HepG2 (cell line): ENCODE results near the gene INO80B. TPM values are rescaled to one million over a fixed set of nuclear protein-coding genes. Genes with fewer than 3 reads are reported as not detected.

ENCODE experiments used
- BATF2 ChIP-seq: sonication (generic); formaldehyde crosslinking; IDR thresholded peaks from 2 replicates; pipeline ENCODE4 v1.8.0; 2022; ENCODE audit warnings: mild to moderate bottlenecking, missing genetic modification reagents, moderate library complexity
- BRF2 ChIP-seq: sonication (generic); formaldehyde crosslinking; IDR thresholded peaks from 2 replicates; pipeline ENCODE4 v1.8.1; 2022; ENCODE audit warnings: mild to moderate bottlenecking, missing genetic modification reagents
- DMAP1 ChIP-seq: IDR thresholded peaks from 2 replicates; pipeline ENCODE4 v1.6.1; 2016
- ETS1 ChIP-seq: sonication (generic); formaldehyde crosslinking; IDR thresholded peaks from 2 replicates; pipeline ENCODE4 v1.4.0; 2020; ENCODE audit warnings: missing genetic modification reagents
- GLI4 ChIP-seq: sonication (generic); formaldehyde crosslinking; IDR thresholded peaks from 2 replicates; pipeline ENCODE4 v1.5.1; 2020; ENCODE audit warnings: missing genetic modification reagents, mild to moderate bottlenecking, moderate library complexity, borderline replicate concordance
- HMG20A ChIP-seq: IDR thresholded peaks from 2 replicates; pipeline ENCODE4 v1.6.1; 2016; ENCODE audit warnings: borderline replicate concordance
- HNF4A ChIP-seq: sonication (generic); formaldehyde crosslinking; IDR thresholded peaks from 2 replicates; pipeline ENCODE4 v1.4.0; 2020; ENCODE audit warnings: missing genetic modification reagents
- HOXA7 ChIP-seq: sonication (generic); formaldehyde crosslinking; IDR thresholded peaks from 2 replicates; pipeline ENCODE4 v1.8.1; 2022; ENCODE audit warnings: mild to moderate bottlenecking, missing genetic modification reagents, moderate library complexity
- KMT2B ChIP-seq: IDR thresholded peaks from 2 replicates; pipeline ENCODE4 v1.6.1; 2016; ENCODE audit warnings: missing genetic modification reagents, missing compliant biosample characterization
- MAFF ChIP-seq: IDR thresholded peaks from 2 replicates; pipeline ENCODE4 v1.6.1; 2011; ENCODE audit warnings: low read depth, low read length, improper control_type of control experiment
- MNT ChIP-seq: fragments of 450-650 bp; IDR thresholded peaks from 2 replicates; pipeline ENCODE4 v1.6.1; 2016
- MXD4 ChIP-seq: IDR thresholded peaks from 2 replicates; pipeline ENCODE4 v1.6.1; 2016; ENCODE audit warnings: mild to moderate bottlenecking, missing biosample characterization, missing genetic modification reagents
- RARG ChIP-seq: sonication (generic); formaldehyde crosslinking; IDR thresholded peaks from 2 replicates; pipeline ENCODE4 v1.4.0; 2020; ENCODE audit warnings: low read depth, mild to moderate bottlenecking, missing genetic modification reagents
- SKI ChIP-seq: fragments of 450-650 bp; IDR thresholded peaks from one replicate; pipeline ENCODE4 v1.6.1; 2018; ENCODE audit warnings: mild to moderate bottlenecking; ENCODE audit not compliant: partially characterized antibody
- SMYD3 ChIP-seq: sonication (generic); formaldehyde crosslinking; IDR thresholded peaks from 2 replicates; pipeline ENCODE4 v1.8.1; 2023; ENCODE audit warnings: mild to moderate bottlenecking, missing genetic modification reagents
- SUZ12 ChIP-seq: fragments of 150-350 bp; IDR thresholded peaks from 2 replicates; pipeline ENCODE4 v1.6.1; 2014; ENCODE audit warnings: low read depth, low read length
- ZBTB4 ChIP-seq: sonication (generic); formaldehyde crosslinking; IDR thresholded peaks from 2 replicates; pipeline ENCODE4 v1.4.0; 2020; ENCODE audit warnings: missing genetic modification reagents, mild to moderate bottlenecking, borderline replicate concordance
- ZBTB8A ChIP-seq: sonication (generic); formaldehyde crosslinking; IDR thresholded peaks from 2 replicates; pipeline ENCODE4 v1.4.0; 2020; ENCODE audit warnings: mild to moderate bottlenecking, low read depth, missing genetic modification reagents, borderline replicate concordance
- ZNF160 ChIP-seq: sonication (generic); formaldehyde crosslinking; IDR thresholded peaks from 2 replicates; pipeline ENCODE4 v1.8.0; 2022; ENCODE audit warnings: mild to moderate bottlenecking, inconsistent platforms, missing genetic modification reagents
- ZNF44 ChIP-seq: sonication (generic); formaldehyde crosslinking; IDR thresholded peaks from 2 replicates; pipeline ENCODE4 v1.5.1; 2020; ENCODE audit warnings: mild to moderate bottlenecking, missing genetic modification reagents
- ZNF660 ChIP-seq: sonication (generic); formaldehyde crosslinking; IDR thresholded peaks from 2 replicates; pipeline ENCODE4 v1.5.1; 2020; ENCODE audit warnings: mild to moderate bottlenecking, low read depth, missing genetic modification reagents, borderline replicate concordance
- ZNF782 ChIP-seq: sonication (generic); formaldehyde crosslinking; IDR thresholded peaks from 2 replicates; pipeline ENCODE4 v1.4.0; 2020; ENCODE audit warnings: missing genetic modification reagents, mild to moderate bottlenecking, borderline replicate concordance
- polyA plus RNA-seq, 8 experiments: library from polyadenylated mRNA; depleted of rRNA in 3 of 8; stranded (reverse) in 7 of 8; unstranded in 1 of 8; fragments of >200 nt; fragmentation: Illumina TruSeq in 4 of 8; extraction: Trizol in 4 of 8; gene quantifications; 2 replicates each; pipeline versions ENCODE4 v1.2.1 to v1.2.3, GENCODE V29; 2011 to 2016; ENCODE audit warnings: low read depth in 4 of 8, missing spikeins in 1 of 8, mixed read lengths in 1 of 8; ENCODE audit not compliant: insufficient read depth in 1 of 8
- total RNA-seq, 5 experiments: library from RNA; depleted of rRNA; stranded (reverse); fragments of >200 nt; fragmentation: Illumina TruSeq; extraction: Trizol; gene quantifications; 2 replicates each; pipeline ENCODE4 v1.2.3, GENCODE V29; 2016; ENCODE audit warnings: low read depth in 1 of 5

The INO80B gene
- total and polyA plus RNA-seq, 2 of the 13 experiments (the other 11 are each of a cell fraction or from before 2014, with no cell fraction given): 6.2 to 14.5 TPM

- peak; percentile 93; the same call in 1 of the 2 replicates for TF ChIP-seq HOXA7 (CRISPR knock-in tag)
- peak; percentile 72 for TF ChIP-seq SKI
- 0 out of 2 replicates have a peak, but pooled peaks have one; percentile 51 for TF ChIP-seq GLI4
- peak; percentile 60; the same call in 1 of the 2 replicates for TF ChIP-seq ZNF782 (CRISPR knock-in tag)
- no peak; the same call in 1 of the 2 replicates for TF ChIP-seq HMG20A (CRISPR knock-in tag)
- TF ChIP-seq MAFF: no peak
- TF ChIP-seq ZNF44 (CRISPR knock-in tag): peak; percentile 69; the same call in 1 of the 2 replicates
- TF ChIP-seq RARG (CRISPR knock-in tag): no peak
- no peak for TF ChIP-seq MNT
- TF ChIP-seq KMT2B (CRISPR knock-in tag): peak; percentile 50; the same call in 1 of the 2 replicates
- TF ChIP-seq ZBTB4 (CRISPR knock-in tag): no peak
- TF ChIP-seq ZNF660: no peak
- TF ChIP-seq DMAP1: peak; percentile 77; the same call in 1 of the 2 replicates
- TF ChIP-seq SMYD3 (CRISPR knock-in tag): peak; percentile 68; the same call in 1 of the 2 replicates
- TF ChIP-seq HNF4A (CRISPR knock-in tag): peak; percentile 95
- TF ChIP-seq ZBTB8A (CRISPR knock-in tag): no peak
- no peak for TF ChIP-seq ETS1
- peak; percentile 89 for TF ChIP-seq BRF2 (CRISPR knock-in tag)
- no peak for TF ChIP-seq SUZ12
- peak; percentile 62; the same call in 1 of the 2 replicates for TF ChIP-seq BATF2 (CRISPR knock-in tag)
- TF ChIP-seq ZNF160: peak; percentile 13; the same call in 1 of the 2 replicates
- TF ChIP-seq MXD4: no peak
Observed at GRCh38 chr2:74488643-74489481, 34.0 kb downstream of the INO80B start (continued).
